ENCODE data around the gene HDAC4. TPM values are rescaled to one million over a fixed set of nuclear protein-coding genes. Genes with fewer than 3 reads are reported as not detected.
A peak's percentile ranks its signal among the peaks of the same experiment; 100 is the strongest.

Gene HDAC4
- total and polyA plus RNA-seq, 4 donors: 6.8 to 75.5 (median 30.2) TPM

DNA sequence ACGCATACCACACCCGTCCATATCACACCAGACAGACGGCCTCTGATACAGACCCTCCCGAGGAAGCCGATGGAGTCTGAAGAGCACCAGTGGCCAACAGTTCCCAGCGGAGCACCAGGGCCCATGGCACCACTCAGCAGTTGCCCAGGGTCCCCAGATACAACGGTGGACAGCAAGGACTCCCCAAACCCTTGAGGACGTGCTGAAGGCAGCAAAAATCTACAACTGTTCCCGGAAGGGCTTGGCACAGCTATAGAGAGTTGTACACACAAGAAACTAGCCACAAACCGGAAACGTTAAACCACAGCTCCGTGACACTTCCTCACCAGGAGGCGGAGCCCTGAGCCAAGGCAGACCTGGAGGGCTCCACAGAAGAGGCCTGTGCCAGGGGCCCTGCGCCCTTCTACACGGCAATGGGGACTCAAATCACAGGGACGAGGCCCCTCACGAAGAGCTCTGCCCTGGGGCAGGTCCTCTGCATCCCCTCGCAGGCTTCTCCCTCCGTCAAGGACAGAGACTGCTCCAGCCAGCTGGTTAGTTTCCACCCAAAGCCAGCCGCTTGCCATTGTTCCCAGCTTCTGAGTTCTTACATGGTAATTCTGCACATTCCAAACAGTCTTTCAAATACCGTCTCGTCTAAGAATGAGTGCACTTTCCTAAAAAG, 133.4 kb downstream of the HDAC4 start:
- Histone ChIP-seq H3K9me3 (ENCODE audit: control insufficient read depth, low read length) (no peaks in the 10 kb centered on the region), H3K4me1 (ENCODE audit: control insufficient read depth in 1 of 2, insufficient read depth in 2 of 2, low read length in 2 of 2) (peaks cover 0 to 1% of the 10 kb centered on the region in 2 donors), H3K27me3 (ENCODE audit: control insufficient read depth in 1 of 2, insufficient read depth in 2 of 2, low read length in 1 of 2) (no peaks in the 10 kb centered on the region), H3K4me3 (ENCODE audit: low read length in 2 of 2) (no peak overlapping the region), H3K36me3 (ENCODE audit: control insufficient read depth in 1 of 2, insufficient read depth in 2 of 2, low read length in 1 of 2) (no peaks in the 10 kb centered on the region), H3K27ac (ENCODE audit: low read depth in 1 of 2, low read length in 2 of 2) (peak overlapping the region; percentile 23 to 92)
- DNase-seq (peak; percentile 85 to 92), ATAC-seq (ENCODE audit: low FRiP score) (peak; percentile 69)
- intact Hi-C loops (cut with DNase I): loop anchor here in 1 of 2 donors (5.0 kb wide), 1 partner anchor 40 kb away; no protein-coding TSS in a partner anchor
- 33 to 36% methylated on average over 22 of the region's 22 CpGs for WGBS, 2 donors

DNA sequence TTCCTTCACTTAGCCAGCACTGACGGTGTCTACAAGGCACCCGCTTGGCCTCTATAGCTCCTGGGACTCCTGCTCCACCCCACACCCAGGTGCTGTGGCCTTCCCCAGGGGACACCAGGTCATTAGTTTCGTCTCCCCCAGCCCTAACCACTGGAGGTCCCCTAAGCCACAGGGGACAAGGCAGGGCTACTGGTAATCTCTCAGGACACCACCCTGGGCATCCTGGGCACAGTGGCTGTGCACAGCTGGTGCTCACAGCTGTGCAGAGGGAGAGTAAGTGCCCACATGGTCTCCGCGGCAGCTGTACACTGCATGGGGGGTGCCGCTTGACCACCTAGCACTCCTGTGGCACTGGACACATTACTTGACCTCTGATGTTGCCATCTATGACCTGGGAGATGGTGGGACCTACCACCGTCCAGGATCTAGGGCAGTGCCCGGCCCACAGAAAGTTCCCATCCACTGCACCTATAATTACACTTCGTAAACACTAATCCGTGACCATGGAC, 134.0 kb downstream of the HDAC4 start:
- WGBS, 2 donors: 93 to 98% methylated on average over 10 of the region's 10 CpGs
- no peak overlapping the region for H3K4me3 ChIP-seq (ENCODE audit: low read length in 2 of 2)
- H3K27me3 ChIP-seq (ENCODE audit: control insufficient read depth in 1 of 2, insufficient read depth in 2 of 2, low read length in 1 of 2): no peaks in the 10 kb centered on the region
- no peaks in the 10 kb centered on the region for H3K36me3 ChIP-seq (ENCODE audit: control insufficient read depth in 1 of 2, insufficient read depth in 2 of 2, low read length in 1 of 2)
- H3K4me1 ChIP-seq (ENCODE audit: control insufficient read depth in 1 of 2, insufficient read depth in 2 of 2, low read length in 2 of 2): peaks cover 0 to 1% of the 10 kb centered on the region in 2 donors
- intact Hi-C loops (cut with DNase I): loop anchor here in 1 of 2 donors (5.0 kb wide), 1 partner anchor 40 kb away; no protein-coding TSS in a partner anchor
- ATAC-seq (ENCODE audit: low FRiP score) (no peak), DNase-seq (no peak)
- peak overlapping the region; percentile 23 to 92 for H3K27ac ChIP-seq (ENCODE audit: low read depth in 1 of 2, low read length in 2 of 2)
- no peaks in the 10 kb centered on the region for H3K9me3 ChIP-seq (ENCODE audit: control insufficient read depth, low read length)

DNA sequence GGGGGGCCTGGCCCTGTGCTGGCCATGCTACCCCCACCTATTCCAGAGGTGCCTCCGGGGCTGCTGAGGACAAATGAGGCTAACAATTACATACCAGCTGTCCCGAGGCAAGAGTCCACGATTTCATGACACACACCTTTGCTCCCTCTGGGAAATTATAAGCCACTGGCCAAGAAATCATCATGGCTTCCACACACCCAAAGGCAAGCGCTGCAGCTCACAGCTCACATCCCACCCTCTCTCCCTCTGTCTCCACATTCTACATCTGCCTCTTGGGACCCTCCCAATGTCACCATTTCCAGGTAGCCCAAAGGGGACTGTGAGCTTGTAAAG, 134.4 kb downstream of the HDAC4 start:
- 93 to 95% methylated on average over 4 of the region's 4 CpGs for WGBS, 2 donors
- H3K27me3 ChIP-seq (ENCODE audit: control insufficient read depth in 1 of 2, insufficient read depth in 2 of 2, low read length in 1 of 2): no peaks in the 10 kb centered on the region
- intact Hi-C loops (cut with DNase I): loop anchor here in 1 of 2 donors (5.0 kb wide), 1 partner anchor 39 kb away; no protein-coding TSS in a partner anchor
- no peak overlapping the region for H3K4me3 ChIP-seq (ENCODE audit: low read length in 2 of 2)
- no peaks in the 10 kb centered on the region for H3K9me3 ChIP-seq (ENCODE audit: control insufficient read depth, low read length)
- peaks cover 0 to 1% of the 10 kb centered on the region in 2 donors for H3K4me1 ChIP-seq (ENCODE audit: control insufficient read depth in 1 of 2, insufficient read depth in 2 of 2, low read length in 2 of 2)
- no peak for ATAC-seq (ENCODE audit: low FRiP score)
- H3K36me3 ChIP-seq (ENCODE audit: control insufficient read depth in 1 of 2, insufficient read depth in 2 of 2, low read length in 1 of 2): no peaks in the 10 kb centered on the region
- DNase-seq: no peak
- no peak overlapping the region for H3K27ac ChIP-seq (ENCODE audit: low read depth in 1 of 2, low read length in 2 of 2)

DNA sequence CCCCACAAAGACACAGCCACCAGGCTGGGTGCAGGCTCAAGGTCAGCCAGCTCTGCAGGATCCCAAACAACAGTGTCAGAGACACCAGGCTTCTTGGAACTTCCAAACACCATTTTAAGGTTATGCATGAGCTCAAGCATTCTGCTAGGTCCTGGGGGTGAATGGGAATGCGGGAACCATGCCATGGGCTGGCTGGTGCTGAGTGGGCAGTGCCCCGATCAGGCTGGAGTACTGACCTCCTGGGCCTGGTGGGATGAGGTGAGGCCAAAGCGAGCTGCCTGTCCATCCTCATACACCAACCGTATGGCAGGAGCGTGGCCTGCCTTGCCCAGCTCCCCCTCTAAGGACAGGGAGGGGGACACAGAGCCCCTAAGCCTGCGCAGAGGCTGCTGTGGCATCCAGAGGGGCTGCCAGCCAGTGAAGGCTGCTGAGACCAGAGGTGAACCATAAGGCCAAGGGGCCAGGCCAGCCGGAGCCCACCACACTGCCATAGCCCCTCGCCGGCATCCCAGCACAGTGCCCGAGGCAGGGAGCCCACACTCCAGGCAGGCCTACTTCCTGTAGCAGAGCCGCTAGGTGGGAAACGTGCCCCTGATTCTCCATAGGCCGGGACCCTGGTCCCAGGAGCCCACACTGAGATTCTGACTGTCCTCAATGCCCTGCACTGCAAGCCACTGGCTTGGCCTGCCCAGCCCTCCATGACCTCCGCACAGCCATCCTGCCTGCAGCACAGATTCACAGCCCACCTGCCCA, 135.0 kb downstream of the HDAC4 start:
- H3K4me3 ChIP-seq (ENCODE audit: low read length in 2 of 2): no peak overlapping the region
- intact Hi-C loops (cut with DNase I): loop anchor here in 1 of 2 donors (5.0 kb wide), 1 partner anchor 39 kb away; no protein-coding TSS in a partner anchor

DNA sequence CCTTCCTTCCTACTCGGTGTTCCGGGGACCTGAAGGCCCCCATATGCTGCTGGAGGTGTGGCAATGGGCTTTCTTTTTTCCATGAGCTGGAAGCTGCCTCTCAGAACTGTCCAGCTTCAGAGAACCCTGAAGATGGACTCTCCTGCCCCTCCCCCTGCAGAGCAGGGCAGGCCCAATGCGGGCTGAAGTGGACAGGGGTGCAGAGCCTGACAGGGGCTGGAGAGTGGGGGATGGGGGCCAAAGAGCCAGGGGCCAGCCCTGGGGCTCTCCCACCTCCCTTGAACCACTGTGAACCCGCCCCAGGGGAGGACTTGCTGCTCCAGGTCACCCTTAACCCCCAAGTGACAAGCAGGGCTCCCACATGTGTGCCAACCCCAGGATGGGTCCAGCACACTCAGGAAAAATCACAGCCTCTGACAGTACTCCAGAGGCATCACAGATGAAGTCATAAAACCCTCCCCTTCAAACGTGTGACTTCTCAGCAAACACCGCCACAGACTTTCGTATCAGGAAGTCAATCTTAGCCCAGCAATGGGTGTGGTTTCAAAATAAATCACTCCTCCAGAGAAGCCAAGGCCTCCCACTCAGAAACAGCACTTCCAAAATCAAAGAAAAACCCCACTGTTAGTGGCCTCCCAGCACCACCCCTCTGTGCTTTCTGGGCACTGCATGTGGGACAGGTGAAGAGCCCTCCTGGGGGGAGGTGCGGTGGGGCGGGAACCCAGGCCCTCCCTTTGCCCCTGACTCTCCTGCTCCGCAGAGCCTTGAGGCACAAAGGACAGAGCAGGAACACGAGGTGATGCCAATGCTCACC, 135.8 kb downstream of the HDAC4 start:
- 57 to 58% methylated on average over 11 of the region's 11 CpGs for WGBS, 2 donors
- H3K27me3 ChIP-seq (ENCODE audit: control insufficient read depth in 1 of 2, insufficient read depth in 2 of 2, low read length in 1 of 2): no peaks in the 10 kb centered on the region
- intact Hi-C loops (cut with DNase I): loop anchor here in 1 of 2 donors (5.0 kb wide), 1 partner anchor 38 kb away; no protein-coding TSS in a partner anchor
- ATAC-seq (ENCODE audit: low FRiP score) (peak; percentile 69), DNase-seq (peak; percentile 66 to 75)
- peaks cover 0 to 1% of the 10 kb centered on the region in 2 donors for H3K4me1 ChIP-seq (ENCODE audit: control insufficient read depth in 1 of 2, insufficient read depth in 2 of 2, low read length in 2 of 2)
- peak overlapping the region in 1 of 2 donors; percentile 9 for H3K27ac ChIP-seq (ENCODE audit: low read depth in 1 of 2, low read length in 2 of 2)
- no peaks in the 10 kb centered on the region for H3K9me3 ChIP-seq (ENCODE audit: control insufficient read depth, low read length)
- no peak overlapping the region for H3K4me3 ChIP-seq (ENCODE audit: low read length in 2 of 2)
- H3K36me3 ChIP-seq (ENCODE audit: control insufficient read depth in 1 of 2, insufficient read depth in 2 of 2, low read length in 1 of 2): no peaks in the 10 kb centered on the region

More for the DNA sequence above, 135.0 kb downstream of the HDAC4 start:
- H3K27me3 ChIP-seq (ENCODE audit: control insufficient read depth in 1 of 2, insufficient read depth in 2 of 2, low read length in 1 of 2): no peaks in the 10 kb centered on the region
- no peaks in the 10 kb centered on the region for H3K36me3 ChIP-seq (ENCODE audit: control insufficient read depth in 1 of 2, insufficient read depth in 2 of 2, low read length in 1 of 2)
- H3K9me3 ChIP-seq (ENCODE audit: control insufficient read depth, low read length): no peaks in the 10 kb centered on the region
- 88 to 93% methylated on average over 13 to 14 of the region's 14 CpGs for WGBS, 2 donors
- DNase-seq: no peak
- H3K4me1 ChIP-seq (ENCODE audit: control insufficient read depth in 1 of 2, insufficient read depth in 2 of 2, low read length in 2 of 2): peaks cover 0 to 1% of the 10 kb centered on the region in 2 donors
- ATAC-seq (ENCODE audit: low FRiP score): no peak
- H3K27ac ChIP-seq (ENCODE audit: low read depth in 1 of 2, low read length in 2 of 2): peak overlapping the region in 1 of 2 donors; percentile 9

DNA sequence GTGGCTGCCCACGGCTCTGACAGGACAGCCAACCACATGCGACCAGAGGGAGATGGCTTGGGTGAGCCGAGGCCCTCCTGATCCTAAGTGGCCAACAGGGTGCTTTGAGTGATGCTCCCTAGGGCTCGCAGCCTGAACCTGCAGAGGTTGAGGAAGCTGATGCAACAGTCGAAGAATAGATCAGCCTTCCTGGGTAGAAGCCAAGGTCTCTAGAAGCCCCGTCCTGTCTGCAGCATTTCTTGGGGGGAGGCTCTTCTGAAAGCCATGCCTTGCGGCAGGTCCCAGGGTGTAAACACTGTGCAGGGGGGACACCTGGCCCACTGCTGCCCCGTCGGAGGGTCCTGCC, 136.4 kb downstream of the HDAC4 start:
- 72 to 76% methylated on average over 9 of the region's 9 CpGs for WGBS, 2 donors
- peaks cover 0 to 1% of the 10 kb centered on the region in 2 donors for H3K4me1 ChIP-seq (ENCODE audit: control insufficient read depth in 1 of 2, insufficient read depth in 2 of 2, low read length in 2 of 2)
- no peaks in the 10 kb centered on the region for H3K9me3 ChIP-seq (ENCODE audit: control insufficient read depth, low read length)
- H3K27me3 ChIP-seq (ENCODE audit: control insufficient read depth in 1 of 2, insufficient read depth in 2 of 2, low read length in 1 of 2): no peaks in the 10 kb centered on the region
- DNase-seq: peak; percentile 51 to 71
- intact Hi-C loops (cut with DNase I): no loop called here
- peak overlapping the region in 1 of 2 donors; percentile 0 for H3K27ac ChIP-seq (ENCODE audit: low read depth in 1 of 2, low read length in 2 of 2)
- H3K4me3 ChIP-seq (ENCODE audit: low read length in 2 of 2): no peak overlapping the region
- no peak for ATAC-seq (ENCODE audit: low FRiP score)
- H3K36me3 ChIP-seq (ENCODE audit: control insufficient read depth in 1 of 2, insufficient read depth in 2 of 2, low read length in 1 of 2): no peaks in the 10 kb centered on the region

DNA sequence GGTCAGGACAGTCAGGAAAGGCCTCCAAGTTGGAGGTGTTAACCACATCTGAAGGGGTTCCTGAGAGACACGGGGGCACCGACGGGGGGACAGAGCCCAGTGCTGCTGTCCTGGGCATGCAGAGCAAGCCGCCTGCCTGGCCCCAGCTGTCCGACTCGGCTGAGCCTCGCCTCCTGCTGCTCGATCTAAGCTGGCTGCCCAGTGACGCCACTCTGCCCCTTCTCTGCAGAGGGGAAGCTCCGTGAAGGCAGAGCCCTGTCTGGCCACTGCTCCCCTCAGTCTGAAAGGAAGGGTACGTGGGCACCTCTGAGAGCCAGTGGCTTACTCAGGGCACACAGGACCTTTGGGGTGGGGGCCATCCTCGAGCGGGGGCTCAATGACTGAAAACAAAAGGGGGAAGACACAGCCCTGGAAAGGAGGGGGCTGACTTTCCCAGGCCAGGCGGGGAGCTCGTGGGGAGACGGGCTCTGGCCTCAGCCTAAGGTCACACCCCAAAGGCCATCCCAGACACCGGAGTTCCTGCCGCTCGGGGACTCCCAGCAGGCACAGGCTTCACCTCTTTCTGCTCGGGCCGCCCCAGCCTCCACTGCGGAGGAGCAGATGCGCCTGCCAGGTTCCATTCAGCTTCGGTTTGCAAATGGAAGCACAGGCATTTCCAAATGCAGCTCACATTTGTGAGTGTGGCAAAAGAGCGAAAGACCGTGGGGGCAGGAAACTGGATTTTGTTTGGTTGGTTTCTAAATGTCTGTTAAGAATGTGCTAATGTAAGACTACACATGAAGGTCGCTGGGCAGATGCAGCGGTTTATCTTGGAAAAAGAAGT, 136.9 kb downstream of the HDAC4 start:
- Histone ChIP-seq H3K4me1 (ENCODE audit: control insufficient read depth in 1 of 2, insufficient read depth in 2 of 2, low read length in 2 of 2) (peaks cover 0 to 1% of the 10 kb centered on the region in 2 donors), H3K27ac (ENCODE audit: low read depth in 1 of 2, low read length in 2 of 2) (no peak overlapping the region), H3K36me3 (ENCODE audit: control insufficient read depth in 1 of 2, insufficient read depth in 2 of 2, low read length in 1 of 2) (no peaks in the 10 kb centered on the region), H3K9me3 (ENCODE audit: control insufficient read depth, low read length) (no peaks in the 10 kb centered on the region), H3K4me3 (ENCODE audit: low read length in 2 of 2) (no peak overlapping the region), H3K27me3 (ENCODE audit: control insufficient read depth in 1 of 2, insufficient read depth in 2 of 2, low read length in 1 of 2) (no peaks in the 10 kb centered on the region)
- ATAC-seq (ENCODE audit: low FRiP score) (no peak), DNase-seq (peak in 1 of 2 donors; percentile 63)
- 90 to 93% methylated on average over 28 of the region's 28 CpGs for WGBS, 2 donors
- intact Hi-C loops (cut with DNase I): no loop called here
